SK-N-SH treated with all-trans-retinoic acid at 6 μM for 48 hours (cell line): ENCODE measurements around the gene FRMPD2.
A peak's percentile ranks its signal among the peaks of the same experiment; 100 is the strongest.
"Not testable (repeated sequence)": the region's sequence is repeated elsewhere in the genome, so short reads cannot be mapped to it uniquely, and the experiment has no call there.

Experiments used
- ATAC-seq: fragments of 200-7000 bp; cut with Tn5 transposase; 3 replicates; pipeline ENCODE4 v1.9.1; 2020; ENCODE audit warnings: mild to moderate bottlenecking, moderate library complexity
- BACH2 ChIP-seq: fragments of 250-450 bp; sonication (Bioruptor Pico); IDR thresholded peaks from 2 replicates; pipeline ENCODE4 v1.9.0; 2021; ENCODE audit warnings: mild to moderate bottlenecking, borderline replicate concordance
- CSDC2 ChIP-seq: fragments of 250-450 bp; sonication (Bioruptor Pico); IDR thresholded peaks from 2 replicates; pipeline ENCODE4 v1.5.0; 2020; ENCODE audit warnings: mild to moderate bottlenecking, moderate library complexity
- ESRRG ChIP-seq: fragments of 250-450 bp; sonication (Bioruptor Pico); IDR thresholded peaks from 2 replicates; pipeline ENCODE4 v1.6.1; 2021; ENCODE audit warnings: mild to moderate bottlenecking
- GLIS3 ChIP-seq: fragments of 250-450 bp; sonication (Bioruptor Pico); IDR thresholded peaks from 2 replicates; pipeline ENCODE4 v1.5.0; 2020; ENCODE audit warnings: mild to moderate bottlenecking, moderate library complexity
- ISL1 ChIP-seq: fragments of 250-450 bp; sonication (Bioruptor Pico); IDR thresholded peaks from 2 replicates; pipeline ENCODE4 v2.1.2; 2022; ENCODE audit warnings: mild to moderate bottlenecking, moderate library complexity
- OSR1 ChIP-seq: fragments of 250-450 bp; sonication (Bioruptor Pico); IDR thresholded peaks from 2 replicates; pipeline ENCODE4 v1.8.0; 2022; ENCODE audit warnings: moderate library complexity, mild to moderate bottlenecking, inconsistent platforms
- PPARA ChIP-seq: fragments of 250-450 bp; sonication (Bioruptor Pico); IDR thresholded peaks from 2 replicates; pipeline ENCODE4 v1.5.0; 2020; ENCODE audit warnings: mild to moderate bottlenecking, borderline replicate concordance
- RARB ChIP-seq: fragments of 250-450 bp; sonication (Bioruptor Pico); IDR thresholded peaks from 2 replicates; pipeline ENCODE4 v1.8.0; 2021; ENCODE audit warnings: mild to moderate bottlenecking, moderate library complexity
- SNAI2 ChIP-seq: fragments of 250-450 bp; sonication (Bioruptor Pico); IDR thresholded peaks from 2 replicates; pipeline ENCODE4 v1.5.0; 2020; ENCODE audit warnings: mild to moderate bottlenecking, moderate library complexity
- TCF4 ChIP-seq: fragments of 250-450 bp; sonication (Bioruptor Pico); IDR thresholded peaks from 2 replicates; pipeline ENCODE4 v1.8.0; 2021; ENCODE audit warnings: mild to moderate bottlenecking, moderate library complexity, borderline replicate concordance
- TOX ChIP-seq: fragments of 250-450 bp; sonication (Bioruptor Pico); IDR thresholded peaks from 2 replicates; pipeline ENCODE4 v1.8.0; 2021; ENCODE audit warnings: mild to moderate bottlenecking, moderate library complexity, borderline replicate concordance
- ZC3H10 ChIP-seq: fragments of 250-450 bp; sonication (Bioruptor Pico); IDR thresholded peaks from 2 replicates; pipeline ENCODE4 v1.5.1; 2021; ENCODE audit warnings: mild to moderate bottlenecking, moderate library complexity
- ZFP3 ChIP-seq: fragments of 250-450 bp; sonication (Bioruptor Pico); IDR thresholded peaks from 2 replicates; pipeline ENCODE4 v1.5.0; 2020; ENCODE audit warnings: mild to moderate bottlenecking, moderate library complexity
- ZFP30 ChIP-seq: fragments of 450-650 bp; formaldehyde crosslinking; IDR thresholded peaks from 2 replicates; pipeline ENCODE4 v1.5.0; 2022; ENCODE audit warnings: mild to moderate bottlenecking, moderate library complexity
- ZNF565 ChIP-seq: fragments of 450-650 bp; formaldehyde crosslinking; conservative IDR thresholded peaks from 2 replicates; pipeline ENCODE4 v1.5.0; 2020; ENCODE audit warnings: low read depth, mild to moderate bottlenecking, moderate library complexity
- ZNF70 ChIP-seq: fragments of 450-650 bp; formaldehyde crosslinking; IDR thresholded peaks from 2 replicates; pipeline ENCODE4 v1.5.0; 2020; ENCODE audit warnings: mild to moderate bottlenecking, moderate library complexity
- ZNF8 ChIP-seq: fragments of 450-650 bp; formaldehyde crosslinking; IDR thresholded peaks from 2 replicates; pipeline ENCODE4 v1.5.0; 2020; ENCODE audit warnings: mild to moderate bottlenecking, moderate library complexity
- TF ChIP-seq, protein P1 (sequence below): fragments of 250-450 bp; sonication (Bioruptor Pico); IDR thresholded peaks from 2 replicates; pipeline ENCODE4 v1.5.1; 2020; ENCODE audit warnings: low read depth, mild to moderate bottlenecking, moderate library complexity
- TF ChIP-seq, protein P2 (sequence below): fragments of 250-450 bp; sonication (Bioruptor Pico); IDR thresholded peaks from 2 replicates; pipeline ENCODE4 v1.5.0; 2020; ENCODE audit warnings: mild to moderate bottlenecking, moderate library complexity
- TF ChIP-seq, protein P3 (sequence below): fragments of 250-450 bp; sonication (Bioruptor Pico); IDR thresholded peaks from 2 replicates; pipeline ENCODE4 v1.5.1; 2021; ENCODE audit warnings: mild to moderate bottlenecking, moderate library complexity
- TF ChIP-seq, protein P4 (sequence below): fragments of 250-450 bp; sonication (Bioruptor Pico); IDR thresholded peaks from 2 replicates; pipeline ENCODE4 v1.8.0; 2021; ENCODE audit warnings: low read depth, mild to moderate bottlenecking, moderate library complexity, borderline replicate concordance

Gene FRMPD2

DNA sequence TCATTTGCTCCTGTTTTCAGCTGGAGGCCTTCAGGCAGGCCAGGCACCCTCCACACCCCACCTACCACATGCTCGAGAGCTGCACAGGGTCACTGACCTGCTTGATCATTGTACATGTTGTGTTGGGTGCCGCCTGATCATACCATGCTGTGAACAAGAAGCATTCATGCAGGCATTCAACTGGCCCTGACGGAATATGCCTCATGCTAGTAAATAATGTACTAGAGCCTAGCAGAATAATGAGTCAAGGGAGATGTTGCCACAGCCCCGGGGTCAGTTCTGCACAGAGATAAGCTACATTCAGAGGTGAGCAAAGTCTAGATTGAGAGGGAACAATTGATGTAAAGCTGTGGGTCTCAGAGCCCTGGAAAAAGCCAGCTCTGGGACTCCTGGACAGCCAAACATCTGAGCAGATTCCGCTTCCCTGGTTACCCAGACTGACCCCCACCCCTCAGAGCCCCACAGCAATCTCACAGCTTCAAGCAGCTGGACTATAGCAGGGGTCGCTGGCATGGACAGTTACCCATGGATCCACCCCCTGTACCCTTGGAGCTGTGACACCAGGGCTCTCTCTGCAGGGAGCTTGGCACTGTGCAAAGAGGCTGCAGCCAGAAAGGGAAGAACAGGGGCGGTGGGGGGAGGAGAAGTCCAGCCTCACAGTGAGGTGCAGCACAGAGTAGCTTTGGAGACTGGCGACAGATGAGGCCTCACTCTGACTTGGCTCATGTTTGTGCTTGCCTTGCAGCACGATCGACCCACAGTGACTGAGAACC lies 86.6 kb downstream of the FRMPD2 start:
- TF ChIP-seq ZNF70 (CRISPR knock-in tag), result no peak
- TF ChIP-seq RARB, result no peak
- no peak for TF ChIP-seq BACH2 (CRISPR knock-in tag)
- no peak for TF ChIP-seq OSR1 (CRISPR knock-in tag)
- TF ChIP-seq TOX (CRISPR knock-in tag), result no peak
- TF ChIP-seq, all 23 proteins: peak for 0

DNA sequence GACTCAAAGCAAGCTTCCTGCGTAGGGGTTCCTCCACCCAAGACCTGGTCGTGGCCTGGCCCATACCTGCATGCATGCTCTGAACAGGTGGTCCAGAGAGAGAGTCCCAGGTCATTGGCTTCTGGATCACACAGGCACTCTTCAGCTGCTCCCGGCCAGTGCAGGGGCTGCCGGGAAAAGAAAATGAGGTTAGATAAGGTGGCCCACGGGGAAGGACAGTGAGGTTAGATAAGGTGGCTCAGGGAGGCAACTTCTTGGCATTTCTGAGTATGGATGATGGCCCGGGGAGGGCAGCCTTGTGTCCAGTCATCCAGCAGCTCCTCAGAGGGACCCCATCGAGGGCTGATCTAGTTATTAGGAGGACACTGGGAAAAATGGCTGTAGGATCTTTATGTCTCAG lies 87.4 kb downstream of the FRMPD2 start:
- TF ChIP-seq ZNF565 (CRISPR knock-in tag), result no peak
- no peak for TF ChIP-seq CSDC2 (CRISPR knock-in tag)
- TF ChIP-seq ISL1, result no peak
- no peak for TF ChIP-seq GLIS3 (CRISPR knock-in tag)
- no peak for TF ChIP-seq ESRRG (CRISPR knock-in tag)
- no peak for TF ChIP-seq ZNF8
- TF ChIP-seq SNAI2, result no peak
- TF ChIP-seq ZC3H10 (CRISPR knock-in tag), result no peak
- TF ChIP-seq TOX (CRISPR knock-in tag), result no peak
- TF ChIP-seq ZNF70 (CRISPR knock-in tag), result no peak
- no peak for TF ChIP-seq ZFP30 (CRISPR knock-in tag)
- TF ChIP-seq RARB, result no peak
- TF ChIP-seq, protein P1, sequence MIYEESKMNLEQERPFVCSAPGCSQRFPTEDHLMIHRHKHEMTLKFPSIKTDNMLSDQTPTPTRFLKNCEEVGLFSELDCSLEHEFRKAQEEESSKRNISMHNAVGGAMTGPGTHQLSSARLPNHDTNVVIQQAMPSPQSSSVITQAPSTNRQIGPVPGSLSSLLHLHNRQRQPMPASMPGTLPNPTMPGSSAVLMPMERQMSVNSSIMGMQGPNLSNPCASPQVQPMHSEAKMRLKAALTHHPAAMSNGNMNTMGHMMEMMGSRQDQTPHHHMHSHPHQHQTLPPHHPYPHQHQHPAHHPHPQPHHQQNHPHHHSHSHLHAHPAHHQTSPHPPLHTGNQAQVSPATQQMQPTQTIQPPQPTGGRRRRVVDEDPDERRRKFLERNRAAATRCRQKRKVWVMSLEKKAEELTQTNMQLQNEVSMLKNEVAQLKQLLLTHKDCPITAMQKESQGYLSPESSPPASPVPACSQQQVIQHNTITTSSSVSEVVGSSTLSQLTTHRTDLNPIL (CRISPR knock-in tag), result no peak
- TF ChIP-seq ZFP3 (CRISPR knock-in tag), result no peak
- TF ChIP-seq, protein P2, sequence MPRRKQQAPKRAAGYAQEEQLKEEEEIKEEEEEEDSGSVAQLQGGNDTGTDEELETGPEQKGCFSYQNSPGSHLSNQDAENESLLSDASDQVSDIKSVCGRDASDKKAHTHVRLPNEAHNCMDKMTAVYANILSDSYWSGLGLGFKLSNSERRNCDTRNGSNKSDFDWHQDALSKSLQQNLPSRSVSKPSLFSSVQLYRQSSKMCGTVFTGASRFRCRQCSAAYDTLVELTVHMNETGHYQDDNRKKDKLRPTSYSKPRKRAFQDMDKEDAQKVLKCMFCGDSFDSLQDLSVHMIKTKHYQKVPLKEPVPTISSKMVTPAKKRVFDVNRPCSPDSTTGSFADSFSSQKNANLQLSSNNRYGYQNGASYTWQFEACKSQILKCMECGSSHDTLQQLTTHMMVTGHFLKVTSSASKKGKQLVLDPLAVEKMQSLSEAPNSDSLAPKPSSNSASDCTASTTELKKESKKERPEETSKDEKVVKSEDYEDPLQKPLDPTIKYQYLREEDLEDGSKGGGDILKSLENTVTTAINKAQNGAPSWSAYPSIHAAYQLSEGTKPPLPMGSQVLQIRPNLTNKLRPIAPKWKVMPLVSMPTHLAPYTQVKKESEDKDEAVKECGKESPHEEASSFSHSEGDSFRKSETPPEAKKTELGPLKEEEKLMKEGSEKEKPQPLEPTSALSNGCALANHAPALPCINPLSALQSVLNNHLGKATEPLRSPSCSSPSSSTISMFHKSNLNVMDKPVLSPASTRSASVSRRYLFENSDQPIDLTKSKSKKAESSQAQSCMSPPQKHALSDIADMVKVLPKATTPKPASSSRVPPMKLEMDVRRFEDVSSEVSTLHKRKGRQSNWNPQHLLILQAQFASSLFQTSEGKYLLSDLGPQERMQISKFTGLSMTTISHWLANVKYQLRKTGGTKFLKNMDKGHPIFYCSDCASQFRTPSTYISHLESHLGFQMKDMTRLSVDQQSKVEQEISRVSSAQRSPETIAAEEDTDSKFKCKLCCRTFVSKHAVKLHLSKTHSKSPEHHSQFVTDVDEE, result no peak
- TF ChIP-seq, protein P3, sequence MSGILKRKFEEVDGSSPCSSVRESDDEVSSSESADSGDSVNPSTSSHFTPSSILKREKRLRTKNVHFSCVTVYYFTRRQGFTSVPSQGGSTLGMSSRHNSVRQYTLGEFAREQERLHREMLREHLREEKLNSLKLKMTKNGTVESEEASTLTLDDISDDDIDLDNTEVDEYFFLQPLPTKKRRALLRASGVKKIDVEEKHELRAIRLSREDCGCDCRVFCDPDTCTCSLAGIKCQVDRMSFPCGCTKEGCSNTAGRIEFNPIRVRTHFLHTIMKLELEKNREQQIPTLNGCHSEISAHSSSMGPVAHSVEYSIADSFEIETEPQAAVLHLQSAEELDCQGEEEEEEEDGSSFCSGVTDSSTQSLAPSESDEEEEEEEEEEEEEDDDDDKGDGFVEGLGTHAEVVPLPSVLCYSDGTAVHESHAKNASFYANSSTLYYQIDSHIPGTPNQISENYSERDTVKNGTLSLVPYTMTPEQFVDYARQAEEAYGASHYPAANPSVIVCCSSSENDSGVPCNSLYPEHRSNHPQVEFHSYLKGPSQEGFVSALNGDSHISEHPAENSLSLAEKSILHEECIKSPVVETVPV (CRISPR knock-in tag), result no peak
- TF ChIP-seq, protein P4, sequence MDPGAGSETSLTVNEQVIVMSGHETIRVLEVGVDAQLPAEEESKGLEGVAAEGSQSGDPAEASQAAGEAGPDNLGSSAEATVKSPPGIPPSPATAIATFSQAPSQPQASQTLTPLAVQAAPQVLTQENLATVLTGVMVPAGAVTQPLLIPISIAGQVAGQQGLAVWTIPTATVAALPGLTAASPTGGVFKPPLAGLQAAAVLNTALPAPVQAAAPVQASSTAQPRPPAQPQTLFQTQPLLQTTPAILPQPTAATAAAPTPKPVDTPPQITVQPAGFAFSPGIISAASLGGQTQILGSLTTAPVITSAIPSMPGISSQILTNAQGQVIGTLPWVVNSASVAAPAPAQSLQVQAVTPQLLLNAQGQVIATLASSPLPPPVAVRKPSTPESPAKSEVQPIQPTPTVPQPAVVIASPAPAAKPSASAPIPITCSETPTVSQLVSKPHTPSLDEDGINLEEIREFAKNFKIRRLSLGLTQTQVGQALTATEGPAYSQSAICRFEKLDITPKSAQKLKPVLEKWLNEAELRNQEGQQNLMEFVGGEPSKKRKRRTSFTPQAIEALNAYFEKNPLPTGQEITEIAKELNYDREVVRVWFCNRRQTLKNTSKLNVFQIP, result no peak
- TF ChIP-seq OSR1 (CRISPR knock-in tag), result no peak
- ATAC-seq, result no peak

More for the DNA sequence above, 86.6 kb downstream of the FRMPD2 start:
- no peak for ATAC-seq

DNA sequence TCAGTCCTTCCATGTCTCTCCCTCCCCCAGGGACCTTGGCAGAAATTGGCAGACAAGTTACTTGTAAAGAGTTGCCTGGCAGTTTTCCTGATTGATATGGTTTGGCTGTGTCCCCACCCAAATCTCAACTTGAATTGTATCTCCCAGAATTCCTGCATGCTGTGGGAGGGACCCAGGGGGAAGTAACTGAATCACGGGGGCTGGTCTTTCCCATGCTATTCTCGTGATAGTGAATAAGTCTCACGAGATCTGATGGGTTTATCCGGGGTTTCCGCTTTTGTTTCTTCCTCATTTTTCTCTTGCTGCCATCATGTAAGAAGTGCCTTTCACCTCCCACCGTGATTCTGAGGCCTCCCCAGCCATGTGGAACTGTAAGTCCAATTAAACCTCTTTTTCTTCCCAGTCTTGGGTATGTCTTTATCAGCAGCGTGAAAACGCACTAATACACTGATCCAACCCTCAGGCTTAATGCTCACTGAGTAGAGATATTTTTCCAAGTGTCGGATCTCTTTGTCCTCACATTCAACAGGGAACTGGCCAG lies 88.2 kb downstream of the FRMPD2 start:
- ATAC-seq, result not testable (repeated sequence)

DNA sequence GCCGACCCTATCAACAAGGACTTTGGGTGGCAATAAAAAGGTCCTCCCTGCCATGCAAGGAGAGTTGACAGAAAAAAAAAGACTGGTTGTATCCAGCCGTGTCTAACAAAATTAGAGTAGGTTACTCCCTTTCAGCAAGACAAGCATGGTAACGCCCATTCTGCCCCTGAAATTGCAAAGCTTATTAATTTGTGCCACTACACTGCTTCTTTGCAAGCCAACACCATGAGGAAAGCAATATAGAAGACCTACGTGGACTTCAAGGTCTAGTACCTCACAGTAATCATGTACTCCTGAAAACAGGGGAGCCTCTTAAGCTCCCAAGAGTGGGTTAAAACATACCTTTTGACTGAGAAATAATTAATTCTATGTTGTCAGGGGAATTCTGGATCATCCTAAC lies 90.3 kb downstream of the FRMPD2 start:
- no peak for TF ChIP-seq GLIS3 (CRISPR knock-in tag)
- TF ChIP-seq RARB, result no peak
- TF ChIP-seq OSR1 (CRISPR knock-in tag), result no peak
- no peak for TF ChIP-seq ISL1
- TF ChIP-seq TOX (CRISPR knock-in tag), result no peak
- TF ChIP-seq BACH2 (CRISPR knock-in tag), result no peak
- no peak for TF ChIP-seq PPARA (CRISPR knock-in tag)
- no peak for TF ChIP-seq ZNF8
- TF ChIP-seq TCF4 (CRISPR knock-in tag), result no peak
- no peak for ATAC-seq

DNA sequence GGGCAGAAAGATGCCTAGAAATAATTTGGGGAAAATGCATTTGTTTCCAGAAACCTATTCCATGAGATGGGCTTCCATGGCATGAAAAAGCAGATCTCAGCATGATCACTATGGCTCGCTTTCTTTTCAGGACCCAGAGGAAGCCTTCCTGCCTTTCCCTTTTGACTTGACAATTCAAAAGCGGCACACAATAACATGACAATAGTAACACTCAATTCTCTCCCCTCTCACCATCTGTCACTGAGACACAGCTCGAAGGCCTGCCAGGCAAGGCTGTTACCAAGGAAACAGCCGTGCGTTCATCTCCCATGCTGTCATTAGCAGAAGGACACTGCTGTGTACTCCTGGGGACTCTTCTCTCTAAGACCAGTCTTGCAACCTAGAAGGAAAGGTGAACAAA lies 101.8 kb downstream of the FRMPD2 start:
- not testable (repeated sequence) for ATAC-seq

DNA sequence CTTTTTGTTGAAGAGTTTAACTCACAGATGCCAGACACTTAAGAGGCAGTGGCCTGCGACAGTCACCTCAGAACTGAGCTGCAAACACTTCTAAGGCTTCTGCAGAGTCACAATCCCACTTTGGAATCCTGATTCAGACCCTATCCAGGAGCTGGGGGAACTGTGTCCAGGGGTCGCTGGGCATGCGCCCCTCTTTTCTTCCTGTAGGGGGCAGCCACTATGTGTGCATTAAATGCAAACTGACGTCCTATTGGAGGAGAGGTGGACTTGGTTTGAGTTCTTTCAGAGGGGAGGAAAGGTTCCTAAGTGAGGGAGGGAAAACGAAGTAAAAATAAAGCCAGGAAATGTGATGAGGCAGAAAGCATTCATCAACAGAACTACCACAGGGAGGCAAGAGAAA lies 113.8 kb downstream of the FRMPD2 start:
- peak; percentile 62; the same call in 2 of the 3 replicates for ATAC-seq

DNA sequence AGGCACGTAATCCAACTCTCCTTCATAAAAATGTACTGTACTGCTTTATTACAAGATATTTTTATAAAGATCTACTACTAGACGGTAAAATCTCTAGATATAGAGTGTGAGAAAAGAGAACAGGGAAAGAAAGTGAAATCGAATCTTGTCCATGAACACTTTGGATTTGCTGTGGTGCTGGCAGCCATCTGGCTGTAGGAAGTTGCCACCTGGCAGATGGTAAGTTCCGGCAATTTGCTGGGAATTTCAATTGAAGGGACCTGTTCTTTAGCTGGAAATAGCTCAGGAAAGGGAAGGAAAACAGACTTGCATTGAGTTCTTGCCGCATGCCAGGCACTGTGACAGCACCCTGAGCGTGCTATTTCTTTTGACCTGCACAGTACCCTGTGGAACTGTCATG lies 114.3 kb downstream of the FRMPD2 start:
- ATAC-seq, result not testable (repeated sequence)

DNA sequence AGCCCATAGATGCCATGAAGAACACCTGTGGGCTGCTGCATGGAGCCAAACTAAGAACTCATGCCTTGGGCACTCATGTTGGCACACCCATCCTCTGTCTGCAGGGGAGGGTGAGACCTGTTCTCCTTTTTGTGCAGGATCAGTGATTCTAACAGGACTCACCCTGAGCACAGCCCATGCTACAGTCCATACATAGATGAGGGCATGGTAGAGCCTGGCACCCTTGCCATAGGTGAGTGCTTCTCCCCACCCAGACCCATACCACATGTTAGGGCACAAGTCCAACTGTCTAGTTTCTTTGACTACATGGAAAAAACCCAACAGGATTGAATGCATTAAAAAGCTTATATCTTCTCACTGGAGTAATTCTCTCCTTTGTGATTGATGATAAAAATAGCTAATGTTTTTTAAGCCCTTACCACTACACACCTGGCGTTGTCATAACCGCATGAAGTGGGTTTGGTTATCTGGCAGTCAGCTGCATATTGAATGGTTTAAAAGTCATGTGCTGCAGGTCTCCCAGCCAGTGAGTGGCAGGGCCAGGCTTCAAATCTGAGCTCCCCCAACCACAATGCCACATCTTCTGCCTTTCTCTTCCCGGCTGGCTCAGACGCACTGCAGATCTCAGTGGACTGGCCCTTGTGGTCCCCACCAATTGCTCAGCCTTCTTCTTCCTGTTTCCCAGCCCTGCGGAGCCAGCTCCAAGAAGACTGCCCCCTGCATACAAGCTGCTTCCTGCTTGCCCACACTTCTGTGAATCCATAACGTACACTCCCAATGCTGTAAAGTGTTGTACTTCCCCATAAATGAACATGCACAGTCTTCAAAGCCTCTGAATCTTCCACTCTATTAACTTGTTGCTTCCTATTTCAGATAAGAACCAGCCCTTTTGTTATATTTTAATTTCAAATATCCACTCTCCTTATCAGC lies 120.0 kb downstream of the FRMPD2 start:
- ATAC-seq, result not testable (repeated sequence)

DNA sequence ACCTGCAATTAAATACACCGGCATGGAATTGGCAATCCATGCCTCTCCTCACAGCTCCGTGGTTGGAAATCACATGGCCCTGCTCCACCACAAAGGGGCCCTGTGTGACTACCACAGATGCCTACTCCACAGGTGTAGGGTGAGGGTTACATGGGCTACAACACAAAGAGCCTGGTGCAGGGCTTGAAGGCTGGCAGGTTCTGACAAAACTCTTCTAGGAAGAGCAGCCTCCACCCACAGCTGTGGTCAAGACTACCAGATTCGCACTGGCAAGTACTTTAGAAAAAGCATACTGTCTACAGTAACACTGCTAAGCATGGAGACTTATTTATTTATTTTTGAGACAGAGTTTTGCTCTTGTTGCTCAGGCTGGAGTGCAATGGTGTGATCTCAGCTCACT lies 126.9 kb downstream of the FRMPD2 start:
- not testable (repeated sequence) for ATAC-seq
